BJ (cell line): ENCODE data around the gene C5orf15. TPM values are rescaled to one million over a fixed set of nuclear protein-coding genes. Genes with fewer than 3 reads are reported as not detected.
A peak's percentile ranks its signal among the peaks of the same experiment; 100 is the strongest.
"Not testable (repeated sequence)": the region's sequence is repeated elsewhere in the genome, so short reads cannot be mapped to it uniquely, and the experiment has no call there.

Source experiments
- CTCF ChIA-PET: fragments of 350-600 bp; formaldehyde crosslinking; extraction: SDS; loops from one replicate; lab custom pipeline; 2021; ENCODE audit warnings: antibody characterized with exemption, inconsistent platforms; lab: Yijun Ruan, JAX
- POLR2A ChIA-PET: fragments of 300-600 bp; sonication (Branson Sonifier 250); formaldehyde crosslinking; extraction: SDS; loops from one replicate; lab custom pipeline; 2021; ENCODE audit warnings: antibody characterized with exemption; lab: Charles Lee
- DNase-seq: peaks from one replicate; pipeline ENCODE4 v3.0.0-alpha.2; 2011; ENCODE audit warnings: low read depth
- H3K27me3 ChIP-seq: 2 replicates; pipeline ENCODE4 v1.6.0; 2011; ENCODE audit warnings: low read length; ENCODE audit not compliant: control insufficient read depth, insufficient read depth
- H3K36me3 ChIP-seq: 2 replicates; pipeline ENCODE4 v1.5.1; 2011; ENCODE audit warnings: low read length; ENCODE audit not compliant: control insufficient read depth, insufficient read depth
- H3K4me3 ChIP-seq: 2 replicates; pipeline ENCODE4 v1.5.1; 2011; ENCODE audit warnings: low read depth, mild to moderate bottlenecking, control low read depth, low read length
- polyA plus RNA-seq: library from polyadenylated mRNA; depleted of rRNA; stranded (reverse); fragments of >200 nt; gene quantifications from 2 replicates; pipeline ENCODE4 v1.2.3, GENCODE V29; 2011
- TF ChIP-seq, protein P1 (sequence below): IDR thresholded peaks from 2 replicates; pipeline ENCODE4 v1.5.1; 2011; ENCODE audit warnings: low read depth, mild to moderate bottlenecking, control low read depth, inconsistent platforms, low read length, moderate library complexity; ENCODE audit not compliant: insufficient read depth

The C5orf15 gene
- polyA plus RNA-seq, 1 experiment = 48.1 TPM

GRCh38 chr5:133977858-133978257 is 9.4 kb upstream of the C5orf15 start:
- Histone ChIP-seq H3K36me3 (peaks cover 21% of the 10 kb centered on the region), H3K4me3 (no peak overlapping the region), H3K27me3 (no peaks in the 10 kb centered on the region)
- ChIA-PET POLR2A (no interaction called here), CTCF (interaction anchor here (1.1 to 1.7 kb wide), 4 partner anchors 15 to 868 kb away, joined by 3 to 5 read pairs (median 4); no protein-coding TSS in a partner anchor)
- TF ChIP-seq, protein P1, sequence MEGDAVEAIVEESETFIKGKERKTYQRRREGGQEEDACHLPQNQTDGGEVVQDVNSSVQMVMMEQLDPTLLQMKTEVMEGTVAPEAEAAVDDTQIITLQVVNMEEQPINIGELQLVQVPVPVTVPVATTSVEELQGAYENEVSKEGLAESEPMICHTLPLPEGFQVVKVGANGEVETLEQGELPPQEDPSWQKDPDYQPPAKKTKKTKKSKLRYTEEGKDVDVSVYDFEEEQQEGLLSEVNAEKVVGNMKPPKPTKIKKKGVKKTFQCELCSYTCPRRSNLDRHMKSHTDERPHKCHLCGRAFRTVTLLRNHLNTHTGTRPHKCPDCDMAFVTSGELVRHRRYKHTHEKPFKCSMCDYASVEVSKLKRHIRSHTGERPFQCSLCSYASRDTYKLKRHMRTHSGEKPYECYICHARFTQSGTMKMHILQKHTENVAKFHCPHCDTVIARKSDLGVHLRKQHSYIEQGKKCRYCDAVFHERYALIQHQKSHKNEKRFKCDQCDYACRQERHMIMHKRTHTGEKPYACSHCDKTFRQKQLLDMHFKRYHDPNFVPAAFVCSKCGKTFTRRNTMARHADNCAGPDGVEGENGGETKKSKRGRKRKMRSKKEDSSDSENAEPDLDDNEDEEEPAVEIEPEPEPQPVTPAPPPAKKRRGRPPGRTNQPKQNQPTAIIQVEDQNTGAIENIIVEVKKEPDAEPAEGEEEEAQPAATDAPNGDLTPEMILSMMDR = no peak
- DNase-seq = peak; percentile 28

- TF ChIP-seq, protein P1 = no peak
- no peak for DNase-seq
- peaks cover 21% of the 10 kb centered on the region for H3K36me3 ChIP-seq
- POLR2A ChIA-PET = no interaction called here
- no peaks in the 10 kb centered on the region for H3K27me3 ChIP-seq
- H3K4me3 ChIP-seq = no peak overlapping the region
- CTCF ChIA-PET = interaction anchor here (1.1 kb wide), 3 partner anchors 16 to 867 kb away, joined by 3 to 5 read pairs (median 3); no protein-coding TSS in a partner anchor
These were observed 8.8 kb upstream of the C5orf15 start for GRCh38 chr5:133977161-133977787.

GRCh38 chr5:133975546-133975945 is 7.1 kb upstream of the C5orf15 start:
- CTCF ChIA-PET, H3K27me3 ChIP-seq, H3K4me3 ChIP-seq, DNase-seq, POLR2A ChIA-PET: not testable (repeated sequence)
- peaks cover 15% of the 10 kb centered on the region for H3K36me3 ChIP-seq

DNA sequence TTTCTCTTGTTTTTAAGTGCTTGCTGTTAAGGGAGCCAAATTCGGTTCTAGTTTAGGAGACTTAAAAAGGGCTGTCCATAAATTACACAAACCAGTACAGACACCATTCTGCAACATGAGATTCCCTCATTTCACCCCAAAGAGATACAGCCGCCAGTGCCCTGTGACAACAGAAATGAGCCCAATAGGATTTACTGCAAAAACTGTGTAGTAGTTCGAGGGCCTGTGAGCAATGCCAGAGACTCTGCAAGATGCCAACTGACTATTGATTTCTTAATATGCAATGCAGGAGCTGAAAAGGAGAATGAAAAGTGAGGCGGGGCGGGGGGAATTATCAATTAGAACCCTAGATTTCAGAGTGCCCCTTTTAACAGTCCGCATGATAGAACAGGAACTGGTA is 5.7 kb upstream of the C5orf15 start:
- peaks cover 15% of the 10 kb centered on the region for H3K36me3 ChIP-seq
- ChIA-PET CTCF (interaction anchor here (0.6 to 0.7 kb wide), 2 partner anchors 10 to 27 kb away, joined by 3 read pairs; no protein-coding TSS in a partner anchor), POLR2A (no interaction called here)
- H3K27me3 ChIP-seq = no peaks in the 10 kb centered on the region
- TF ChIP-seq, protein P1 = no peak
- DNase-seq = no peak
- H3K4me3 ChIP-seq = no peak overlapping the region

- no peak for DNase-seq
- Histone ChIP-seq H3K4me3 (no peak overlapping the region), H3K27me3 (no peaks in the 10 kb centered on the region), H3K36me3 (peaks cover 12% of the 10 kb centered on the region)
- ChIA-PET POLR2A (no interaction called here), CTCF (interaction anchor here (1.2 to 3.8 kb wide), 3 partner anchors 9 to 16 kb away, joined by 3 to 16 read pairs (median 4); no protein-coding TSS in a partner anchor)
- TF ChIP-seq, protein P1 = no peak
These were observed 2.0 kb upstream of the C5orf15 start for GRCh38 chr5:133970325-133970909.
